ENCODE results near the gene BHLHA9.

GRCh38 chr17:1270210-1271029, at the start of gene BHLHA9:
- TF ChIP-seq FOXM1 (IDR thresholded peaks at IDR 0.05; ENCODE audit: borderline replicate concordance) = no peak
- no peak for TF ChIP-seq ELF4 (IDR thresholded peaks at IDR 0.05)
